Thymus (tissue), 11 donors: ENCODE data around the gene HMGB3. TPM values are rescaled to one million over a fixed set of nuclear protein-coding genes. Genes with fewer than 3 reads are reported as not detected.
"Not testable (repeated sequence)": the region's sequence is repeated elsewhere in the genome, so short reads cannot be mapped to it uniquely, and the experiment has no call there.

Source experiments
- DNase-seq, 9 donors: peaks; one replicate each; pipeline ENCODE4 v3.0.0-alpha.2; 2013; ENCODE audit warnings: low spot score in 9 of 9, low read depth in 6 of 9, missing footprints in 1 of 9
- H3K27ac ChIP-seq, 2 donors: one replicate each; pipeline ENCODE4 v1.5.1; 2013; ENCODE audit warnings: control low read depth in 1 of 2, low read depth in 1 of 2, low read length in 1 of 2, mild to moderate bottlenecking in 1 of 2, moderate library complexity in 1 of 2
- H3K27me3 ChIP-seq, 2 donors: one replicate each; pipeline ENCODE4 v1.5.1; 2013; ENCODE audit warnings: low read length in 1 of 2; ENCODE audit not compliant: control insufficient read depth in 2 of 2, insufficient read depth in 1 of 2
- H3K36me3 ChIP-seq, 2 donors: one replicate each; pipeline ENCODE4 v1.5.1; 2013; ENCODE audit warnings: low read length in 1 of 2, mild to moderate bottlenecking in 1 of 2, moderate library complexity in 1 of 2; ENCODE audit not compliant: control insufficient read depth in 2 of 2, insufficient read depth in 2 of 2
- H3K4me1 ChIP-seq, 2 donors: one replicate each; pipeline ENCODE4 v1.5.1; 2013; ENCODE audit warnings: low read length in 2 of 2; ENCODE audit not compliant: control insufficient read depth in 2 of 2, insufficient read depth in 2 of 2
- H3K4me3 ChIP-seq, 2 donors: one replicate each; pipeline ENCODE4 v1.5.1; 2013; ENCODE audit warnings: low read length in 2 of 2, control low read depth in 1 of 2, mild to moderate bottlenecking in 1 of 2
- H3K9me3 ChIP-seq, 2 donors: one replicate each; pipeline ENCODE4 v1.5.1; 2013; ENCODE audit warnings: low read length in 1 of 2, mild to moderate bottlenecking in 1 of 2; ENCODE audit not compliant: control insufficient read depth in 2 of 2, insufficient read depth in 1 of 2
- WGBS: extraction: QIAGEN DNeasy Blood & Tissue Kit; methylation state at CpG from one replicate; pipeline ENCODE4 v1.1.7; 2013; 5-methylcytosine and 5-hydroxymethylcytosine counted together
- polyA plus RNA-seq: library from polyadenylated mRNA; stranded (reverse); fragments of 200-250 nt; gene quantifications from one replicate; pipeline ENCODE4 v1.2.3, GENCODE V29; 2013
- total RNA-seq: library from RNA; stranded (reverse); fragments of 120-200 nt; gene quantifications from one replicate; pipeline ENCODE4 v1.2.4, GENCODE V29; 2013
- donor health status: healthy.

HMGB3 gene
- total and polyA plus RNA-seq, 2 donors: 20.1 to 42.0 TPM

DNA sequence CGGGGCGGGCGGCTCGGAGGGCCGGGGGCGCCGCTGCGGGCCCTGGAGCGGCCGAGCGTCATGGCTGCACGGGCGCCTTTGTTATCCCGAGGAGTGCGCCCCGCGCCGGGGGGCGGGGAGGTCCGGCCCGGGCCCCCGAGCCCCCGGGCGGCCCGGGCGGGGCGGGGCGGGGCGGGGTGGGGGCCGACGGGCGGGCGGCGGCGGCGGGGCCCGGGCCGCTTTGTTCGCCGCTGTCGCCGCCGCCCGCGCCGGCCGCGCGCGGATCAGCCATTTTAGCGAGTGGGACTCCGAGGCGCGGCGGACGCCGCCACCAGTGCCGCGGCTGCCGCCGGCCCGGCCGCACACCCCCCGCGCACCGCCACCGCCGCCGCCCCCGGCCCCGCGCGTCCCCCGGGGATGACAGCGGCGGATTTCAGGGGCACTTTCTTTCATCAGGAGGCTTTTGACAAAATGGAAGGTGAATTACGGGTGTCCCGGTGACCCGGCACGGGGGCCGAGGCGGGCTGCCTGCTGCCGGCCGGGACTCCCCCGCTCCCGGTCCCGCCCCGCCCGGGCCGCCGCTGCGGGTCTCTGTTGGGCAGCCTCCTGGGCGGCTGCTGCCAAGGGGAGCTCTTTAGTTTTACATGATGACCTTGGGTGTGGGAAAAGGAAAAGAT lies 1.2 kb downstream of the HMGB3 start:
- Histone ChIP-seq H3K9me3 (no peaks in the 10 kb centered on the region), H3K27ac (no peak overlapping the region), H3K27me3 (peaks cover 0 to 12% of the 10 kb centered on the region in 2 donors), H3K36me3 (peaks cover 0 to 10% of the 10 kb centered on the region in 2 donors), H3K4me1 (peaks cover 4 to 7% of the 10 kb centered on the region in 2 donors), H3K4me3 (peak overlapping the region; percentile 38 to 65)
- peak in 1 of 9 donors; percentile 14 for DNase-seq
- under 1% methylated on average over 58 of the region's 93 CpGs for WGBS

DNA sequence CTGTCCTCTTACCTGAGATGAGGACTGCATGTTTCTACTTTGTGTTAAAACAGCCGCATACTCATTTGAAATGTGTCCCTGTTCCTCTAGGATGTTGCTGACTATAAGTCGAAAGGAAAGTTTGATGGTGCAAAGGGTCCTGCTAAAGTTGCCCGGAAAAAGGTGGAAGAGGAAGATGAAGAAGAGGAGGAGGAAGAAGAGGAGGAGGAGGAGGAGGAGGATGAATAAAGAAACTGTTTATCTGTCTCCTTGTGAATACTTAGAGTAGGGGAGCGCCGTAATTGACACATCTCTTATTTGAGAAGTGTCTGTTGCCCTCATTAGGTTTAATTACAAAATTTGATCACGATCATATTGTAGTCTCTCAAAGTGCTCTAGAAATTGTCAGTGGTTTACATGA lies 4.6 kb downstream of the HMGB3 start:
- H3K4me3 ChIP-seq, H3K4me1 ChIP-seq, H3K27me3 ChIP-seq, DNase-seq, H3K9me3 ChIP-seq, H3K27ac ChIP-seq, H3K36me3 ChIP-seq: not testable (repeated sequence)
- 99% methylated on average over 6 of the region's 6 CpGs for WGBS

DNA sequence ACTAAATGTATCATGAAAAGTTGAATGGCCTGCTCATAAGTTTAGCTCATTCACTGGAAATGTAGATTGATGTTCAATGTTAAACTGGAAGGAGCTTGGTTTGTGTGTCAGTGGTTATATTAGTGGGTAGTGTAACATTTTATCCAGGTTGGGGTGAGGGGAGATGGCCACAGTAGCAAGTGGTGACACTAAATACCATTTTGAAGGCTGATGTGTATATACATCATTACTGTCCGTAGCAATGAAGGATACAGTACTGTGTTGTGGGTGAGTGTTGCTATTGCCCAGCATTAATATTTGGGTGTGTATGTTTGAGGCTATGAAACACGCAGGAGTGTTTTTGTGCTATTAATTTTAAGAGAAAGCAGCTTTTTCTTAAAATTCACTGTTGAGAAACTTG lies 6.3 kb downstream of the HMGB3 start:
- Histone ChIP-seq H3K4me3 (no peak overlapping the region), H3K9me3 (no peaks in the 10 kb centered on the region), H3K36me3 (peaks cover 0 to 10% of the 10 kb centered on the region in 2 donors), H3K27me3 (no peaks in the 10 kb centered on the region), H3K4me1 (peaks cover 0 to 3% of the 10 kb centered on the region in 2 donors), H3K27ac (no peak overlapping the region)
- DNase-seq: no peak
- WGBS: 100% methylated on average over 2 of the region's 2 CpGs

DNA sequence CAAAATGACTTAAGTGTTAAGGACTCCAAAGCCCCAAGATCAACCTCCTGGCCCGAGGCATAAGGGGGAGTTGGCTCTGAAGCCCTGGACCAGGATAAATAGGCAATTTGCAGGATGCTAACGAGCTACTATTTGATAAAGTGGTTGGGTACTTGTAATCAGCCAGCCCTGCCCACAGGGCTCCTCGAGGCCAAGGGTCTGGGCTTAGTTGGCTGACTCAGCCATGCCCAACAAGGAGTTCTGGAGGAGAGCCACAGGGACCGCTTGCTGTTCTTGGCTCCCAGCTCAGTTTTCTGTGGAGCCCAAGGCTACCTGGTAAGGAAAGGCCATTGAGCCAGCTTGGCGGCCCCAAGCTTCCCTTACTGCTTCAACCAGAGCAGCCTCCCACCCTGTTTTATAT lies 7.8 kb downstream of the HMGB3 start:
- WGBS: 95% methylated on average over 5 of the region's 5 CpGs
- Histone ChIP-seq H3K27ac (no peak overlapping the region), H3K9me3 (no peaks in the 10 kb centered on the region), H3K4me3 (no peak overlapping the region), H3K36me3 (peaks cover 0 to 10% of the 10 kb centered on the region in 2 donors), H3K27me3 (no peaks in the 10 kb centered on the region), H3K4me1 (no peaks in the 10 kb centered on the region)
- DNase-seq: no peak

DNA sequence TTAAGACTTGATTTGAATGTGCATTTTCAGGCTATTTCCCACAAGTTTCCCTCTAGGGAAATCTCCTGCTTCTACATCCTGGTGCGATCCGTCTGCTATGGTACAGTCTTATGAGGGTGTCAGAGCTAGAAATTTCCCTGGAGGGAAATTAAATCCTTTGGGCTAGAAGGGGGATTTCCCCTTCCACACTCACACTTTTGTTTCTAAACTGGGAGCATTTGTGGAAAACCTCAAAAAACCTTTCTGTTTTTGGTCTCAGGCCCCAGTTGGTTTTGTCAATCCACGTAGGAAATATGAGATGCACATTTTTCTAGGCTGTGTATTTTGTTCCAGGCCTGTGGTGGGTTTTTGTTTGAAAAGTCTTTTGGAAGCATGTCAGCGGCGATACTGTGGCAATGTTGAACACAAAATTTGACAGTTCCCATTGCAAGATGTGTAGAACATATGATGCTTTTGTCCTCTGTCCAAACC lies 17.8 kb downstream of the HMGB3 start:
- Histone ChIP-seq H3K9me3 (no peaks in the 10 kb centered on the region), H3K36me3 (no peaks in the 10 kb centered on the region), H3K4me3 (no peak overlapping the region), H3K27me3 (no peaks in the 10 kb centered on the region), H3K27ac (no peak overlapping the region), H3K4me1 (no peaks in the 10 kb centered on the region)
- WGBS: 93% methylated on average over 5 of the region's 5 CpGs
- DNase-seq: no peak

DNA sequence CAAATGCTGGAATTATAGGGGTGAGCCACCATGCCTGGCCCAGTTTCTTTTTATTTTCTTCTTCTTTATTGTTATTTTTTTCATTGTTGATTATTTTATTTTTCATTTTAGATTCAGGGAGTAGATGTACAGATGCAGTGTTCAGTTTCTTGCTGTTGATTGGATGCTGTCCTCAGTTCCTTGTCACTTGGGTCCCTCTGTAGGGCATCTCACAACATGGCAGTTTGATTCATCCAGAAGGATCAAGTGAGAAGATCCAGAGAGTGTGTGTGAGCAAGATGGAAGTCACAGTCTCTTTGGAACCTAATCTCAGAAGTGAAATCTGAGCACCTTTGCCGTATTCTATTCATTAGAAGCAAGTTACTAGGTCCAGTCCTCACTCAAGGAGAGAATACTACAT lies 20.9 kb downstream of the HMGB3 start:
- Histone ChIP-seq H3K4me1 (no peaks in the 10 kb centered on the region), H3K36me3 (no peaks in the 10 kb centered on the region), H3K9me3 (no peaks in the 10 kb centered on the region), H3K27me3 (no peaks in the 10 kb centered on the region), H3K27ac (no peak overlapping the region), H3K4me3 (no peak overlapping the region)
- 96% methylated on average over 1 of the region's 1 CpG for WGBS
- DNase-seq: no peak

DNA sequence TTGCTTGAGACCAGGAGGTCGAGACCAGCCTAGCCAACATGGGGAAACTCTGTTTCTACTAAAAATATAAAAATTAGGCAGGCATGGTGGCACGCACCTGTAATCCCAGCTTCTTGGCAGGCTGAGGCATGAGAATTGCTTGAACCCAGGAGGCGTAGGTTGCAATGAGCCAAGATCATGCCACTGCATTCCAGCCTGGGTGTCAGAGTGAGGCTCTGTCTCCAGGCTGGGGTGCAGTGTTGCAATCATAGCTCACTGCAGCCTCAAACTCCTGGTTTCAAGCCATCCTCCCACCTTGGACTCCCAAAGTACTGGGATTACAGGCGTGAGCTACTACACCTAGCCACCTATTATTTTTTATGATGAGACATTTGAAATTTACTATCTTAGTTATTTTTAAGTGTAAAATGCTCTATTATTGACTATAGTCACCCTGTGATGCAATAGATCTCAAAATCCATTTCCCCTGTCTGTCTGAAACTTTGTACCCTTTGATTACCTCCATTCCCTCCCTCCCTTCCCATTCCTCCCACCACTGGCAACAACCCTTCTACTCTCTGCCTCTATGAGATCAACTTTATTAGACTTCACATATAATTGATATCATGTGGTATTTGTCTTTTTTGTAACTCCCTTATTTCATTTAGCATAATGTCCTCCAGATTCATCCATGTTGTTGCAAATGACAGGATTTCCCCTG lies 23.4 kb downstream of the HMGB3 start:
- Histone ChIP-seq H3K27me3 (no peaks in the 10 kb centered on the region), H3K4me3 (no peak overlapping the region), H3K4me1 (no peaks in the 10 kb centered on the region), H3K36me3 (no peaks in the 10 kb centered on the region), H3K9me3 (no peaks in the 10 kb centered on the region), H3K27ac (no peak overlapping the region)
- WGBS: 96% methylated on average over 4 of the region's 4 CpGs
- DNase-seq: no peak

DNA sequence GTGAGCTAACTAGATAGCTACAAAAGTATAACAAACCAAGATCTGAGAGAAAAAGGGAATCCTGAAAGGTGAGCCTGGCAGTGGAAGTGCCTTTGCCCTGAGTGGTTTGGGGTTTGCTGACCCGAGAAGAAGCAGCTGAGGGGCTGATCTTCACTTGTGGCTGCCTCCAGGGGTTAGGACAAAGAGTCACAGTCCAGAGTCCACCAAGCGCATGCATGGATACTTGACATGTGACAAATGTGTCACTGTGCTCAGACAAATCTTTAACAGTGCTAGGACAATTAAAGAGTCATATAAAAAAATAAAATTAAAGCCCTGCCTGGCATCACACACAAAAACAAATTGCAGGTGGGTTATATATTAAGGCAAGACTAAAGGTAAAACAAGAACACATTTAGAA lies 26.4 kb downstream of the HMGB3 start:
- DNase-seq: no peak
- 83% methylated on average over 2 of the region's 2 CpGs for WGBS

DNA sequence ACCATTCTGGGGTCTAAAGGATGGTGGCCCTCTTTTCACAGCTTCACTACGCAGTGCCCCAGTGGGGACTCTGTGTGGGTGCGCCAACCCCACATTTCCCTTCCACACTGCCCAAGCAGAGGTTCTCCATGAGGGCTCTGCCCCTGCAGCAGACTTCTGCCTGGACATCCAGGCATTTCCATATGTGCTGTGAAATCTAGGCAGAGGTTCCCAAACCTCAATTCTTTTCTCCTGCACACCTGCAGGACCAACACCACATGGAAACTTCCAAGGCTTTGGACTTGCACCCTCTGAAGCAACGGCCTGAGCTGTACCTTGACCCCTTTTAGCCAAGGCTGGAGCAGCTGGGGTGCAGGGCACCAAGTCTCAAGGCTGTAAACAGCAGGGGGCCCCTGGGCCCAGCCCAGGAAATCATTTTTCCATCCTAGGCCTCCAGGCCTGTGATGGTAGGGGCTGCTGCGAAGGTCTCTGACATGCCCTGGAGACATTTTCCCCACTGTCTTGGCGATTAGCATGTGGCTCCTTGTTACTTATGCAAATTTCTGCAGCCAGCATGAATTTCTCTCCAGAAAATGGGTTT lies 30.1 kb downstream of the HMGB3 start:
- Histone ChIP-seq H3K27me3 (no peaks in the 10 kb centered on the region), H3K27ac (no peak overlapping the region), H3K9me3 (peaks cover 0 to 7% of the 10 kb centered on the region in 2 donors), H3K4me3 (no peak overlapping the region), H3K36me3 (no peaks in the 10 kb centered on the region), H3K4me1 (no peaks in the 10 kb centered on the region)
- DNase-seq: no peak
- WGBS: 95% methylated on average over 5 of the region's 5 CpGs

More for the DNA sequence above, 26.4 kb downstream of the HMGB3 start:
- no peak overlapping the region for H3K4me3 ChIP-seq
- no peaks in the 10 kb centered on the region for H3K27me3 ChIP-seq
- H3K27ac ChIP-seq: no peak overlapping the region
- peaks cover 0 to 7% of the 10 kb centered on the region in 2 donors for H3K9me3 ChIP-seq
- no peaks in the 10 kb centered on the region for H3K36me3 ChIP-seq
- H3K4me1 ChIP-seq: no peaks in the 10 kb centered on the region
